Parathyroid adenoma (tissue), 2 donors: ENCODE results near the gene PCOLCE2.

ENCODE experiments used
- H2AFZ ChIP-seq: fragments of 300-600 bp; sonication (generic); one replicate; pipeline ENCODE4 v1.7.0; 2017; ENCODE audit warnings: antibody characterized with exemption, mild to moderate bottlenecking
- H3K27ac ChIP-seq: fragments of 300-600 bp; sonication (generic); one replicate; pipeline ENCODE4 v1.7.0; 2017
- H3K27me3 ChIP-seq: fragments of 300-600 bp; sonication (generic); one replicate; pipeline ENCODE4 v1.7.0; 2017; ENCODE audit warnings: low read length; ENCODE audit not compliant: control insufficient read depth, insufficient read depth
- H3K36me3 ChIP-seq: fragments of 300-600 bp; sonication (generic); one replicate; pipeline ENCODE4 v1.7.0; 2017; ENCODE audit warnings: low read length; ENCODE audit not compliant: control insufficient read depth, insufficient read depth
- H3K4me1 ChIP-seq: fragments of 300-600 bp; sonication (generic); one replicate; pipeline ENCODE4 v1.7.0; 2017; ENCODE audit warnings: control low read depth
- H3K4me2 ChIP-seq: fragments of 300-600 bp; sonication (generic); one replicate; pipeline ENCODE4 v1.7.0; 2017; ENCODE audit warnings: low read length
- H3K4me3 ChIP-seq: fragments of 300-600 bp; sonication (generic); one replicate; pipeline ENCODE4 v1.7.0; 2017; ENCODE audit warnings: low read depth, low read length
- H3K79me2 ChIP-seq: fragments of 300-600 bp; sonication (generic); one replicate; pipeline ENCODE4 v1.7.0; 2017; ENCODE audit warnings: control low read depth
- H3K9ac ChIP-seq: fragments of 300-600 bp; sonication (generic); one replicate; pipeline ENCODE4 v1.7.0; 2017; ENCODE audit warnings: mild to moderate bottlenecking
- H3K9me3 ChIP-seq: fragments of 300-600 bp; sonication (generic); one replicate; pipeline ENCODE4 v1.7.0; 2017; ENCODE audit warnings: low read length; ENCODE audit not compliant: control insufficient read depth
- TF ChIP-seq, protein P1 (sequence below): fragments of 300-600 bp; sonication (generic); IDR thresholded peaks from one replicate; pipeline ENCODE4 v1.7.0; 2017; ENCODE audit warnings: antibody characterized with exemption, mild to moderate bottlenecking
- donor health status: primary hyperparathyroidism.

PCOLCE2 gene

DNA sequence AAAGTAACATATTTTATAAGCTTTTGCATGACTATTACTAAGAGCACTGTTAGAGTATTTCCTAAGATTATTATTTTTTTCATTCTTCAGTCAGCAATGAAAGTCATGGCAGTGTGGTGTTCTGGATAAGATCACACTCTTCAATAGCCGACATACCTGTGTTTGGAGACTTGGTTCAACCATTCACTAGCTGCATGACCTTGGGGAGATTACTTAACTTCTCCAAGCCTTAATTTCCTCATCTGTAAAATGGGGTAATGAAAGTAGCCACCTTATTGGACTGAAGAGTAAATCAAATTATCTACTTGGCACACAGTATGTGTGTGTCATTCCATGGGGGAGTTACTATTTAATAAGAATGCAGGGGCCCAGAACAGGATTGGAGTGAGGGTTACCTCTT, 24.5 kb upstream of the PCOLCE2 start:
- H3K27me3 ChIP-seq = no peaks in the 10 kb centered on the region
- H3K27ac ChIP-seq = no peak overlapping the region
- no peak overlapping the region for H3K9ac ChIP-seq
- H3K79me2 ChIP-seq = no peaks in the 10 kb centered on the region
- no peak overlapping the region for H3K4me3 ChIP-seq
- H2AFZ ChIP-seq = no peak overlapping the region
- H3K4me2 ChIP-seq = no peak overlapping the region
- H3K4me1 ChIP-seq = no peaks in the 10 kb centered on the region
- TF ChIP-seq, protein P1, sequence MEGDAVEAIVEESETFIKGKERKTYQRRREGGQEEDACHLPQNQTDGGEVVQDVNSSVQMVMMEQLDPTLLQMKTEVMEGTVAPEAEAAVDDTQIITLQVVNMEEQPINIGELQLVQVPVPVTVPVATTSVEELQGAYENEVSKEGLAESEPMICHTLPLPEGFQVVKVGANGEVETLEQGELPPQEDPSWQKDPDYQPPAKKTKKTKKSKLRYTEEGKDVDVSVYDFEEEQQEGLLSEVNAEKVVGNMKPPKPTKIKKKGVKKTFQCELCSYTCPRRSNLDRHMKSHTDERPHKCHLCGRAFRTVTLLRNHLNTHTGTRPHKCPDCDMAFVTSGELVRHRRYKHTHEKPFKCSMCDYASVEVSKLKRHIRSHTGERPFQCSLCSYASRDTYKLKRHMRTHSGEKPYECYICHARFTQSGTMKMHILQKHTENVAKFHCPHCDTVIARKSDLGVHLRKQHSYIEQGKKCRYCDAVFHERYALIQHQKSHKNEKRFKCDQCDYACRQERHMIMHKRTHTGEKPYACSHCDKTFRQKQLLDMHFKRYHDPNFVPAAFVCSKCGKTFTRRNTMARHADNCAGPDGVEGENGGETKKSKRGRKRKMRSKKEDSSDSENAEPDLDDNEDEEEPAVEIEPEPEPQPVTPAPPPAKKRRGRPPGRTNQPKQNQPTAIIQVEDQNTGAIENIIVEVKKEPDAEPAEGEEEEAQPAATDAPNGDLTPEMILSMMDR = no peak
- H3K36me3 ChIP-seq = no peaks in the 10 kb centered on the region
- H3K9me3 ChIP-seq = no peaks in the 10 kb centered on the region

DNA sequence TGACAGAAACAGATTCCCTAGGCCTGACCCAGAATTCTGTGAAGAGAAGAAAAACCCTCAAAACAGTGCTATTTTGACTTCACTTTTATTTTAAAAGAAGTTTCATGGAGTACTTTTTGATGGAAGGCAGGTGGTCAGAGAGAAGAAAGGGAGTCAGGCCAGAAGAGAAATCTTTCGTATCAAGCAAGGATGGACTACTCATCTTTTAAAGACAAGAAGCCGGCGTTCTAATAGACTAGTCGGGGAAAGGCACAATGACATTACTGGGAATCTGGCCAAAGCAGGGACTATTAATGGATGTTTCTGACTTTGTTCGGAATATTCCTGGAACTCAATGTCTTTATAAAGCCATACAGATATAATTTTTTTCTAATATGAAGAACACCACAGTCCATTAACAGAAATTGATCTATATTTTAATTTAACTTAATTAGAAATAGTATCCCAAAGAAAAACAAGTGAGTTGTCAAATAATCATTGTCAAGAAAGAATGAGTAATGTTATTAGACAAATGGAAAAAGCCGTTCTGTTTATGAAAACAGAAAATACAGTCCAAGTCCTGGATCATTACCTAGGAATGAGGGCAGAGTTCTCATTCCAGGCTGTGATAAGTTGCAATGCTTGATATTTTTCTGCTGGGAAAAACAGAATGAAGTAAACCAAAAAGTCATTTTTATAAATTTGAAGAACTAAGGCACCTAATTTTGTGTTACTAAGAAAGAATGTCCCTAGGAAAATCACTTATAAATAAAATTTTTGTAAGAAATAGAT, 23.7 kb upstream of the PCOLCE2 start:
- Histone ChIP-seq H3K79me2 (no peaks in the 10 kb centered on the region), H3K36me3 (no peaks in the 10 kb centered on the region), H3K4me2 (no peak overlapping the region), H3K27ac (no peak overlapping the region), H3K9ac (no peak overlapping the region), H3K4me1 (no peaks in the 10 kb centered on the region), H3K27me3 (no peaks in the 10 kb centered on the region), H2AFZ (no peak overlapping the region), H3K4me3 (no peak overlapping the region), H3K9me3 (no peaks in the 10 kb centered on the region)
- TF ChIP-seq, protein P1 = no peak

DNA sequence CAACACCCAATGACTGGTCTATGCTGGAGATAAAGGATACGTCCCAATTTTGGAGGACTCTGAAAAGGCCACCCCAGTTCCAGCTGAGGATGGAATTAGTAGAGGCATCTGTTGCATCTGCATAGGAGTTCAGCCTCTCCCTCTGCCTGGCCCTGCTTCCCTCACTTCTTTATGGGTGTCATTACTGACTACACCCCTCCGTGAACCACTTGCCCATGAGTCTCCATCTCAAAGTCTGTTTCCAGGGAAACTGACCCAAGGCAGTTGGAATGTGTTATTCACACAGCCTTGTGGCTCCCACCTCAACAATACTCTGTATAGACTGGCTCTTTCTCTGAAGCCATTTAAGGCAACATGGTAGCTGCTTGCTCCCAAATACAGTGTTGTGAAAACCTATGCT, 21.4 kb upstream of the PCOLCE2 start:
- Histone ChIP-seq H3K27ac (no peak overlapping the region), H3K27me3 (no peaks in the 10 kb centered on the region), H2AFZ (no peak overlapping the region), H3K79me2 (no peaks in the 10 kb centered on the region), H3K4me1 (no peaks in the 10 kb centered on the region), H3K36me3 (no peaks in the 10 kb centered on the region), H3K4me3 (no peak overlapping the region), H3K9me3 (no peaks in the 10 kb centered on the region), H3K9ac (no peak overlapping the region), H3K4me2 (no peak overlapping the region)
- TF ChIP-seq, protein P1 = no peak

DNA sequence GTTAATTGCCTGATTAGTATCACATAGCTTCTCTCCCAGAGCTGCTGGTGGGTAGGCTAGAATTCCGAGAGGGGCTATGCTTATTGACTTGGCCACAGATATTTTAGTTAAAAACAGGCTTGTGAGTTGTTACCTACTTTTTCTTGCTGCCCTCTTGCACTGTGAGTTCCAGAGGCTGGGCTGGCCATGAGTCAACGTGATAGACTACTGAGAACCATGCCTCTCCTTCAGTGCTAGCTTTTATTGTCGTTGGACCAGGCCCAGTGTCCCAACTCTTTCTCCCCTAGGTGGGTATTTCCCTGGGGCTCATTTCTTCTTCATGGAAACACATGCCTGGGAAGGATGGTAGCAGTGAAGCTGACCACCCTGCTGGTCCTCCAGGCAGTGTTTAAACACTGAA, 20.4 kb upstream of the PCOLCE2 start:
- no peak overlapping the region for H3K4me2 ChIP-seq
- no peak overlapping the region for H3K4me3 ChIP-seq
- TF ChIP-seq, protein P1 = no peak
- H3K9ac ChIP-seq = no peak overlapping the region
- no peaks in the 10 kb centered on the region for H3K9me3 ChIP-seq
- H3K4me1 ChIP-seq = no peaks in the 10 kb centered on the region
- no peak overlapping the region for H2AFZ ChIP-seq
- H3K27me3 ChIP-seq = no peaks in the 10 kb centered on the region
- H3K36me3 ChIP-seq = no peaks in the 10 kb centered on the region
- no peak overlapping the region for H3K27ac ChIP-seq
- H3K79me2 ChIP-seq = no peaks in the 10 kb centered on the region

DNA sequence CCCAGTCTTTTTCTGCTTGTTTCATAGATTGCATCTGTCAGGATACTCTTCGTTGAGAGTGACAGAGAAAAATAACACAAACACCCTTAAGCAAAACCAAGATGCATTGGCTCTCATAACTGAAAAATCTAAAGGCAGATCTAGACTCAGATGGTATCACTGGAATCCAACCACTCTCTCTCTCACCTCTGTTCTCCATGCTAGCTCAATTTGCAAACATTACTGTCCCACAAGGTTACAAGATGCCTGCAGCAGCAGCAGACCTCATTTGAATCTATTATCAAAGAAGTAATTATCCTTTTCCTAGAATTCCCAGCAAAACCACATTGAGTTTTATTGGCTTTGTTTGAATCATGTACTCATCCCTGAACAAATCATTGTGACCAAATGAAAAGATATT, 19.1 kb upstream of the PCOLCE2 start:
- H3K27me3 ChIP-seq = no peaks in the 10 kb centered on the region
- no peaks in the 10 kb centered on the region for H3K36me3 ChIP-seq
- H3K4me1 ChIP-seq = no peaks in the 10 kb centered on the region
- H2AFZ ChIP-seq = no peak overlapping the region
- no peak overlapping the region for H3K27ac ChIP-seq
- no peaks in the 10 kb centered on the region for H3K9me3 ChIP-seq
- no peak overlapping the region for H3K9ac ChIP-seq
- TF ChIP-seq, protein P1 = no peak
- no peak overlapping the region for H3K4me2 ChIP-seq
- no peak overlapping the region for H3K4me3 ChIP-seq
- no peaks in the 10 kb centered on the region for H3K79me2 ChIP-seq
